RWPE1 (cell line): Measurements from ENCODE around the gene FOXP1.

Experiments used
- CTCF ChIA-PET: fragments of 350-600 bp; sonication (Branson Sonifier 250); formaldehyde crosslinking; extraction: SDS; loops from one replicate; lab custom pipeline; 2021; lab: Yijun Ruan, JAX
- POLR2A ChIA-PET: fragments of 400-600 bp; formaldehyde crosslinking; extraction: SDS; loops from one replicate; lab custom pipeline; 2020; ENCODE audit warnings: antibody characterized with exemption; ENCODE audit not compliant: low non-redundant PET; lab: Yijun Ruan, JAX
- DNase-seq: peaks from one replicate; pipeline ENCODE4 v3.0.0; 2012; ENCODE audit warnings: low spot score
- H3K27ac ChIP-seq: fragments of 450-650 bp; 2 replicates; pipeline ENCODE4 v1.5.1; 2017
- TF ChIP-seq, protein P1 (sequence below): fragments of 450-650 bp; conservative IDR thresholded peaks from 2 replicates; pipeline ENCODE4 v1.5.1; 2017; ENCODE audit warnings: low read depth, mild to moderate bottlenecking

Gene FOXP1

DNA sequence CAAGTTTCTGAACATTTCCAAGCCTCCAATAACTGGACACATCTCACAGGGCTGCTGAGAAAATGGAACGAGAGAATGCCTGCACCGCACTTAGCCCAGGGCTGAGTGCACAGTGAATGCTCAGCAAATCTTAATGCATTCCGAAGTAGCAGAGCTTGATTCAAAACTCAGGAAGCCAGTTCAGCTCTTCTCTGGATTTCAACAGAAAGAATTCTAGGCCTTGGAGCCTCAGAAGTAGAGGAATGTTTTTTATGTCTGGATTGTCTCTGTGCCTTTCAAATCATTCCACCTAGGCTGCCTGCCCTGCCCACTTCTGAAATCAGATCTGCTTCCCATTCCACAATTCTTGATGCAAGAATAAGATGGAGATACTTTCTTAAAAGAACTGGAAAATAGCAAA, 9.6 kb upstream of the FOXP1 start:
- no peak for DNase-seq
- H3K27ac ChIP-seq: no peak overlapping the region
- ChIA-PET POLR2A (no interaction called here), CTCF (no interaction called here)
- TF ChIP-seq, protein P1, sequence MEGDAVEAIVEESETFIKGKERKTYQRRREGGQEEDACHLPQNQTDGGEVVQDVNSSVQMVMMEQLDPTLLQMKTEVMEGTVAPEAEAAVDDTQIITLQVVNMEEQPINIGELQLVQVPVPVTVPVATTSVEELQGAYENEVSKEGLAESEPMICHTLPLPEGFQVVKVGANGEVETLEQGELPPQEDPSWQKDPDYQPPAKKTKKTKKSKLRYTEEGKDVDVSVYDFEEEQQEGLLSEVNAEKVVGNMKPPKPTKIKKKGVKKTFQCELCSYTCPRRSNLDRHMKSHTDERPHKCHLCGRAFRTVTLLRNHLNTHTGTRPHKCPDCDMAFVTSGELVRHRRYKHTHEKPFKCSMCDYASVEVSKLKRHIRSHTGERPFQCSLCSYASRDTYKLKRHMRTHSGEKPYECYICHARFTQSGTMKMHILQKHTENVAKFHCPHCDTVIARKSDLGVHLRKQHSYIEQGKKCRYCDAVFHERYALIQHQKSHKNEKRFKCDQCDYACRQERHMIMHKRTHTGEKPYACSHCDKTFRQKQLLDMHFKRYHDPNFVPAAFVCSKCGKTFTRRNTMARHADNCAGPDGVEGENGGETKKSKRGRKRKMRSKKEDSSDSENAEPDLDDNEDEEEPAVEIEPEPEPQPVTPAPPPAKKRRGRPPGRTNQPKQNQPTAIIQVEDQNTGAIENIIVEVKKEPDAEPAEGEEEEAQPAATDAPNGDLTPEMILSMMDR: no peak

DNA sequence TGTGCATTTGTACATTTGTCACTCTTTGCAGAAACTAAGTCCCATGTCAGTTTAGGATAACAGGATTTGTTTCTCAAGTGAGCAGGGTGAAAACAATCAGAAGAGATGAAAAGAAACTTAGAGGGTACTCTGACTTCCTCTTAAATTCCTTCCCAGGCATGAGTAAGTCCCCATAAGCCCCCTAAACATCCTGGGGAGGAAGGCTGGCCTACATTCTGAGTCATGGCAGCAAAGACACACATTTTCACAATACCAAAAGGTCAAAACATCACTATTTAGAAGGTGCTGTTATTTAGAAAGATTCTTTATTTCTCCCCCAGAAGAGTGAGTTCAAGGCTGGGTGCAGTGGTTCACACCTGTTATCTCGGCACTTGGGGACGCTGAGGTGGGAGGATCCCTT, 7.6 kb upstream of the FOXP1 start:
- no peak for DNase-seq
- ChIA-PET POLR2A (no interaction called here), CTCF (no interaction called here)
- H3K27ac ChIP-seq: no peak overlapping the region
- TF ChIP-seq, protein P1: no peak

DNA sequence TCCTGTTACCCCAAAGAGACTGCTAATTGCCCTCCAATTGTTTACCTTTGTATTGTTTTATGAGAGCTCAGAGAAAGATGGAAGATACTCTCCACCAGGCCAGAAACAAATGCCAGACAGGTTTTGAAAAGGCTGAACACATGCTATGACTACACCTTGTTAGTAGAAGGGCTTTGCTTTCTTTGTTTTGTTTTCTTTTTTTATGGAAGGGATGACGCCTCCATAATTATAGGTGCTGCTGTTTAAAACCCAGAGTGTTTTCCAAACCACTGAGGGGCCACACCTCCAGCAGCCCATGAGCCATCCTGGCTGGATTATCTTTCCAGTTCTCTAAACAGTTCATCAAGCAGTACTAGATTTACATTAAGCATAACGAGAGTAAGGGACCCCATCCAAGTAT, 5.6 kb upstream of the FOXP1 start:
- no peak overlapping the region for H3K27ac ChIP-seq
- no peak for DNase-seq
- ChIA-PET POLR2A (no interaction called here), CTCF (no interaction called here)
- TF ChIP-seq, protein P1: no peak

DNA sequence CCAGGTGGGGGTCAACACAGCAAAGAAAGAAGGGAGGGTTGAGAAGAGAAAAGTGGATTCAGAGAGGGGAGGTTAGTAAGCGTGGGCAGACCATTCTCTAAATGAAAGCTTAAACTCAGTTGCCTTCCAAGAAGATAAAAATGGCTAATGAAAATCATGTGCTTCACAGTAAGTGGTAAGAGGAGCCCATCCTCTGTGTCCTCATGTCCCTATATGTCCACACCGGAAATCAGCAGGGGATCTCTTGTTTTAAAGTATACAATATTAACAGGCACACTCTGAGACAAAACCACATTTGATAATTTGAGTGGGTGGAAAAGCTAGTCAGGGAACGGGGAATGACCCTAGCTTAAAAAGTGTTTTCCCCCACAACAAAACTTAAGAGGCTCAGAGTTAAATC, 4.4 kb upstream of the FOXP1 start:
- DNase-seq: no peak
- TF ChIP-seq, protein P1: no peak
- no peak overlapping the region for H3K27ac ChIP-seq
- CTCF ChIA-PET: no interaction called here
- POLR2A ChIA-PET: no interaction called here

DNA sequence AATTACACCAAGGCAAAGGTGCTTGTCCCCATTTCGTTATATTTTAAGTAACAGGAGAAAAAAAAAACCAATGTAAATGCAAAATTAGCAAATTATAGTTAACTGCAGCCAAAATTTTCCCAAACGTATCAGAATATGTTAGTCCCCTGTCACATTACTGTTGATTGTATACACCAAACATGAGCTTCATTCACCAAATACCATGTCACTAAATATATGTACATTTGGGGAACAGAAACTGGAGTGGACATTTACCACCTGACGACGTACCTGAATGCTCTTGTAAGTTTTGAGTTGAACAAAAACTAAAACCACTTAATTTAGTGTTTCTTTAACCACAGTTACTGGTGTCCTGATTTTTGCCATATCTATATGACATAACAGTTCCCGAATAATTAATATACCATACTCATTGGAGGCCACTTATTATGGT, 3.3 kb upstream of the FOXP1 start:
- CTCF ChIA-PET: interaction anchor here (0.6 kb wide), 1 partner anchor 145 kb away, joined by 3 read pairs; no protein-coding TSS in a partner anchor
- H3K27ac ChIP-seq: no peak overlapping the region
- TF ChIP-seq, protein P1: no peak; the same call in none of the 2 replicates
- POLR2A ChIA-PET: no interaction called here
- DNase-seq: no peak

DNA sequence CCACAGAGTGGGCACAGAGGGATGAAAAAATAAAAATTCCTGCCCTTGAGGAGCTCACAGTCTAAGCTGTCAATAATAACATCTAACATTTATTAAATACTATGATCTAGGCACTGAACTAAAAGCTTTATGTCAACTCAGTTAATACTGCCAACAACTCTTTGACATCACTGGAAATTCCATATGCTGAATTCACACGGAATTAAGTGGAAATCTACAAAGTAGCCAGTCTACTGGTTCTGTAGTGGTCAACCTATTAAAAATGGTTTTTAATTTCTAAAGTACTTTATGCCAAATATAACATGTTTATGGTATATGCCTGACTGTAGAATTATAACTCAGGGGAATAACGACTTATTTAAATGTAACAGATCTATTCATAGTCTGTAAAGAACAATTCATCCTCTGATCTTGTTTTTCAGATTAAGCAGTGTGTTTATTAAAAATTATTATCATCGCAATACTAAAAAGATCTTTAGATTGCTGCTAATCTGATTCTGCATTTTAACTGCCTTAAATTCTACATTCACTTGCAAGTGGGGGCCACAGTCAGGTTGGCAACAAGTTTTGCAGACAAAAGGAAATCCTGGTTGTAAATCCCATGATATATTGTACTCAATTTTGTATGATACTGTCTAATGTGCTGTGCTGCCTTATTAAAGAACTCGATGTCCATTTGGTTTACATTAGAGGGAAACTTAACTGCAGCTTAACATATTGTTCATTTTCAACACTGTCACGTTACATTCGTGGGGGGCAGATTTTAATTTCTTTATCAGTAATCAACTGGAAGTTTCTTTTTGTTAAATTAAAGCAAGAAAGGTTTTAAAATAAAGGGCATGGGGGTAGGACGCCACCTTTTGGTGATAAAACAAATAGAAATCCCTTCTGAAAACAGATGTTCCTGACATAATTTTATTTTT, 2.6 kb upstream of the FOXP1 start:
- no peak for DNase-seq
- ChIA-PET POLR2A (no interaction called here), CTCF (interaction anchor here (0.6 to 1.0 kb wide), 4 partner anchors 182 to 567 kb away, joined by 3 to 5 read pairs (median 4); no protein-coding TSS in a partner anchor)
- TF ChIP-seq, protein P1: peak; percentile 87
- no peak overlapping the region for H3K27ac ChIP-seq
